ENCODE measurements around the gene DSCAML1. TPM values are rescaled to one million over a fixed set of nuclear protein-coding genes. Genes with fewer than 3 reads are reported as not detected.
"Not testable (repeated sequence)": the region's sequence is repeated elsewhere in the genome, so short reads cannot be mapped to it uniquely, and the experiment has no call there.

The DSCAML1 gene
- polyA plus RNA-seq, 2 donors: 0.04 TPM

DNA sequence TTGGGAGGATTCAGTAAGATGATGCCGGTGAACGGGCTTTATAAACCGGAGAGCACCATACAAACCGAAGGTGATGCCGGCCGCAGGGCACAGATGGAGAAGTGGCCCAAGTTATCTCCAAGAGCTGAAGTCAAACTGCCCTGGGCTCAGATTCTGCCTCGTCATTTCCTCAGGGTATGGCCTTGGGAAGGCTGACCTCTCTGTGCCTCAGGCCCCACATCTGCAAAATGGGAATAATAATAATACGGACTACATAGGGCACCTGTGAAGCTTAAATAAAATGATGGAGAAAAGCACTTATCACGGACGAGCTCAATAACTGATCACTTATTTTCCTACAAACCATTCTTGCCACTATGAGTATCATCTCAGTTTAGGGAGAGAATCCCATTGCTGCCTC, 29.9 kb downstream of the DSCAML1 start:
- Histone ChIP-seq H3K4me1 (ENCODE audit: control insufficient read depth in 2 of 2, insufficient read depth in 2 of 2, low read length in 1 of 2) (no peaks in the 10 kb centered on the region), H3K36me3 (ENCODE audit: control insufficient read depth in 2 of 2, insufficient read depth in 2 of 2, low read length in 1 of 2) (no peaks in the 10 kb centered on the region), H3K27me3 (ENCODE audit: control insufficient read depth in 1 of 2, insufficient read depth in 2 of 2, low read length in 2 of 2) (no peaks in the 10 kb centered on the region), H3K4me3 (ENCODE audit: low read depth in 1 of 2, low read length in 2 of 2) (no peak overlapping the region), H3K27ac (ENCODE audit: low read depth in 2 of 2, low read length in 1 of 2) (no peak overlapping the region), H3K9me3 (ENCODE audit: control insufficient read depth in 2 of 2, insufficient read depth in 1 of 2, low read depth in 1 of 2, low read length in 1 of 2) (no peaks in the 10 kb centered on the region)
- WGBS, 2 donors: 91% methylated on average over 10 of the region's 10 CpGs

DNA sequence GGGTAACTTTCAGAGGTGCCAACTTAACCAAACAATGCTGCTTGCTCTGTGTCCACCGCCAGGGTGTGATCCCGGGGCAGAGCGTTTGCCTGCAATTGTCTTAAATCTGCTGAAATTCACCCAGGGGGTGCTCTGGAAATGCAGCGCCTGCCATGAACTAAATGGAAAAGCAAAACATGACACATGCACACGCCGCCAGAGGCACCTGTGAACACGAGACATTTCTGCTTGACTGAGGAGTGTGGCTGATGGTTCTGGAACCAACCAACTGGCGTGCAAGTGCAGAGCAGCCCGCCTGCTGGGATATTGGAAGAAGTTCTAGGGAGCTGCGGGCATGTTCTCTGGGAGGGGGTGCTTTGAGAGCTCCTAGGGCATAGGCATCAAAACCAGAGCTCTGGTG, 30.4 kb downstream of the DSCAML1 start:
- Histone ChIP-seq H3K36me3 (ENCODE audit: control insufficient read depth in 2 of 2, insufficient read depth in 2 of 2, low read length in 1 of 2) (no peaks in the 10 kb centered on the region), H3K27me3 (ENCODE audit: control insufficient read depth in 1 of 2, insufficient read depth in 2 of 2, low read length in 2 of 2) (no peaks in the 10 kb centered on the region), H3K27ac (ENCODE audit: low read depth in 2 of 2, low read length in 1 of 2) (no peak overlapping the region), H3K4me1 (ENCODE audit: control insufficient read depth in 2 of 2, insufficient read depth in 2 of 2, low read length in 1 of 2) (no peaks in the 10 kb centered on the region), H3K4me3 (ENCODE audit: low read depth in 1 of 2, low read length in 2 of 2) (no peak overlapping the region), H3K9me3 (ENCODE audit: control insufficient read depth in 2 of 2, insufficient read depth in 1 of 2, low read depth in 1 of 2, low read length in 1 of 2) (no peaks in the 10 kb centered on the region)
- 74 to 77% methylated on average over 10 of the region's 10 CpGs for WGBS, 2 donors

GRCh38 chr11:117766026-117766425, 31.0 kb downstream of the DSCAML1 start:
- no peak overlapping the region for H3K27ac ChIP-seq (ENCODE audit: low read depth in 2 of 2, low read length in 1 of 2)
- H3K36me3 ChIP-seq (ENCODE audit: control insufficient read depth in 2 of 2, insufficient read depth in 2 of 2, low read length in 1 of 2): no peaks in the 10 kb centered on the region
- no peaks in the 10 kb centered on the region for H3K27me3 ChIP-seq (ENCODE audit: control insufficient read depth in 1 of 2, insufficient read depth in 2 of 2, low read length in 2 of 2)
- no peaks in the 10 kb centered on the region for H3K9me3 ChIP-seq (ENCODE audit: control insufficient read depth in 2 of 2, insufficient read depth in 1 of 2, low read depth in 1 of 2, low read length in 1 of 2)
- H3K4me1 ChIP-seq (ENCODE audit: control insufficient read depth in 2 of 2, insufficient read depth in 2 of 2, low read length in 1 of 2): no peaks in the 10 kb centered on the region
- no peak overlapping the region for H3K4me3 ChIP-seq (ENCODE audit: low read depth in 1 of 2, low read length in 2 of 2)
- 81 to 83% methylated on average over 9 of the region's 9 CpGs for WGBS, 2 donors

- no peak overlapping the region for H3K4me3 ChIP-seq (ENCODE audit: low read depth in 1 of 2, low read length in 2 of 2)
- 70 to 75% methylated on average over 5 of the region's 5 CpGs for WGBS, 2 donors
- no peak overlapping the region for H3K27ac ChIP-seq (ENCODE audit: low read depth in 2 of 2, low read length in 1 of 2)
- H3K27me3 ChIP-seq (ENCODE audit: control insufficient read depth in 1 of 2, insufficient read depth in 2 of 2, low read length in 2 of 2): no peaks in the 10 kb centered on the region
- no peaks in the 10 kb centered on the region for H3K9me3 ChIP-seq (ENCODE audit: control insufficient read depth in 2 of 2, insufficient read depth in 1 of 2, low read depth in 1 of 2, low read length in 1 of 2)
- H3K36me3 ChIP-seq (ENCODE audit: control insufficient read depth in 2 of 2, insufficient read depth in 2 of 2, low read length in 1 of 2): no peaks in the 10 kb centered on the region
- H3K4me1 ChIP-seq (ENCODE audit: control insufficient read depth in 2 of 2, insufficient read depth in 2 of 2, low read length in 1 of 2): no peaks in the 10 kb centered on the region
Measured at GRCh38 chr11:117765068-117765467, 31.9 kb downstream of the DSCAML1 start.

- not testable (repeated sequence) for H3K4me3 ChIP-seq (ENCODE audit: low read depth in 1 of 2, low read length in 2 of 2); H3K36me3 ChIP-seq (ENCODE audit: control insufficient read depth in 2 of 2, insufficient read depth in 2 of 2, low read length in 1 of 2); H3K9me3 ChIP-seq (ENCODE audit: control insufficient read depth in 2 of 2, insufficient read depth in 1 of 2, low read depth in 1 of 2, low read length in 1 of 2); H3K4me1 ChIP-seq (ENCODE audit: control insufficient read depth in 2 of 2, insufficient read depth in 2 of 2, low read length in 1 of 2); H3K27ac ChIP-seq (ENCODE audit: low read depth in 2 of 2, low read length in 1 of 2); H3K27me3 ChIP-seq (ENCODE audit: control insufficient read depth in 1 of 2, insufficient read depth in 2 of 2, low read length in 2 of 2)
- WGBS, 2 donors: 71% methylated on average over 5 of the region's 5 CpGs
Measured at GRCh38 chr11:117763465-117763864, 33.6 kb downstream of the DSCAML1 start.

DNA sequence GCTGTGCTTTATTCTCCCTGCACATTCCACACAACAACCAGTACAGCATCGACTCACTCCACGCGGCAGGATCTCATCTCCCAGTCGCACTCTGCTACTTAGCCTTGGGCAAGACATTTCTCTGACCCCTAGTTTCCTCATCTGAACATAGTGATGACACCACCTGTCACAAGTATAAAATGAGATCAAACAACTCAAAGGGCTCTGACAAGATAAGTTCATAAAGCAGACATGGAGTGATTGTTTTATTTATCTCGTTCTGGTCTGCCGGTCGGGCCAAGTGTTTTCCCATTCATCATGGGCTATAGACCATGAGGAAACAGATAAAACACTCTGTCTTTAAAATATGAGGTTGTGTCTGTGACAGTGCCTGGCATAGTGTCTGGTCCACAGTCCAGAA, 35.0 kb downstream of the DSCAML1 start:
- WGBS, 2 donors: 64% methylated on average over 7 of the region's 7 CpGs

GRCh38 chr11:117759305-117759704, 37.7 kb downstream of the DSCAML1 start:
- Histone ChIP-seq H3K27ac (ENCODE audit: low read depth in 2 of 2, low read length in 1 of 2) (no peak overlapping the region), H3K9me3 (ENCODE audit: control insufficient read depth in 2 of 2, insufficient read depth in 1 of 2, low read depth in 1 of 2, low read length in 1 of 2) (no peaks in the 10 kb centered on the region), H3K4me3 (ENCODE audit: low read depth in 1 of 2, low read length in 2 of 2) (no peak overlapping the region), H3K36me3 (ENCODE audit: control insufficient read depth in 2 of 2, insufficient read depth in 2 of 2, low read length in 1 of 2) (no peaks in the 10 kb centered on the region), H3K27me3 (ENCODE audit: control insufficient read depth in 1 of 2, insufficient read depth in 2 of 2, low read length in 2 of 2) (peaks cover 0 to 3% of the 10 kb centered on the region in 2 donors), H3K4me1 (ENCODE audit: control insufficient read depth in 2 of 2, insufficient read depth in 2 of 2, low read length in 1 of 2) (no peaks in the 10 kb centered on the region)
- WGBS, 2 donors: 74 to 77% methylated on average over 8 of the region's 8 CpGs

More for the DNA sequence above, 35.0 kb downstream of the DSCAML1 start:
- Histone ChIP-seq H3K36me3 (ENCODE audit: control insufficient read depth in 2 of 2, insufficient read depth in 2 of 2, low read length in 1 of 2) (no peaks in the 10 kb centered on the region), H3K4me1 (ENCODE audit: control insufficient read depth in 2 of 2, insufficient read depth in 2 of 2, low read length in 1 of 2) (no peaks in the 10 kb centered on the region), H3K4me3 (ENCODE audit: low read depth in 1 of 2, low read length in 2 of 2) (no peak overlapping the region), H3K27ac (ENCODE audit: low read depth in 2 of 2, low read length in 1 of 2) (no peak overlapping the region), H3K9me3 (ENCODE audit: control insufficient read depth in 2 of 2, insufficient read depth in 1 of 2, low read depth in 1 of 2, low read length in 1 of 2) (no peaks in the 10 kb centered on the region), H3K27me3 (ENCODE audit: control insufficient read depth in 1 of 2, insufficient read depth in 2 of 2, low read length in 2 of 2) (no peaks in the 10 kb centered on the region)

DNA sequence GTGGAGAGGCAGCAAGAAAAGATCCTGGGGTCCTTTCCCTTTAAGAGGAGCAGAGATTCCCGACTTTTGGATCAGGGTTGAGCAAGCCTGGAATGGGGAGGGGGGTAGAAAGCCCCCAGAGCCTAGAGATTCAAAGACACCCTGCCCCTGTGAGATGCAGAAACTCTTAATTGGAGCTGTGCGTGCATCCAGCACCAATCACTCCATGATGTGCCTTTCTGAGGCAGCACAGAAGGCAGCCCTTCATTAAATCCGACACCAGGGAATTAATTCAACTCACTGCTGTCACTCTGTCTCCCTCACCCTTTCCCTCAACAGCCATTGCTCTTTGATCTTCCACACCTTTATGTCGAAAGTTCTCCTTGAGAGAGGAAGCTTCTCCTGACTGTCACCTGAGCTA, 43.0 kb downstream of the DSCAML1 start:
- H3K9me3 ChIP-seq (ENCODE audit: control insufficient read depth in 2 of 2, insufficient read depth in 1 of 2, low read depth in 1 of 2, low read length in 1 of 2): peaks cover 0 to 3% of the 10 kb centered on the region in 2 donors
- no peak overlapping the region for H3K4me3 ChIP-seq (ENCODE audit: low read depth in 1 of 2, low read length in 2 of 2)
- no peaks in the 10 kb centered on the region for H3K4me1 ChIP-seq (ENCODE audit: control insufficient read depth in 2 of 2, insufficient read depth in 2 of 2, low read length in 1 of 2)
- H3K27me3 ChIP-seq (ENCODE audit: control insufficient read depth in 1 of 2, insufficient read depth in 2 of 2, low read length in 2 of 2): peaks cover 0 to 3% of the 10 kb centered on the region in 2 donors
- no peaks in the 10 kb centered on the region for H3K36me3 ChIP-seq (ENCODE audit: control insufficient read depth in 2 of 2, insufficient read depth in 2 of 2, low read length in 1 of 2)
- WGBS, 2 donors: 62 to 68% methylated on average over 4 of the region's 4 CpGs
- H3K27ac ChIP-seq (ENCODE audit: low read depth in 2 of 2, low read length in 1 of 2): no peak overlapping the region

GRCh38 chr11:117752721-117753237, 44.2 kb downstream of the DSCAML1 start:
- no peaks in the 10 kb centered on the region for H3K4me1 ChIP-seq (ENCODE audit: control insufficient read depth in 2 of 2, insufficient read depth in 2 of 2, low read length in 1 of 2)
- H3K9me3 ChIP-seq (ENCODE audit: control insufficient read depth in 2 of 2, insufficient read depth in 1 of 2, low read depth in 1 of 2, low read length in 1 of 2): peaks cover 0 to 3% of the 10 kb centered on the region in 2 donors
- H3K4me3 ChIP-seq (ENCODE audit: low read depth in 1 of 2, low read length in 2 of 2): no peak overlapping the region
- WGBS, 2 donors: 82 to 84% methylated on average over 9 of the region's 9 CpGs
- H3K36me3 ChIP-seq (ENCODE audit: control insufficient read depth in 2 of 2, insufficient read depth in 2 of 2, low read length in 1 of 2): no peaks in the 10 kb centered on the region
- H3K27me3 ChIP-seq (ENCODE audit: control insufficient read depth in 1 of 2, insufficient read depth in 2 of 2, low read length in 2 of 2): peaks cover 0 to 3% of the 10 kb centered on the region in 2 donors
- H3K27ac ChIP-seq (ENCODE audit: low read depth in 2 of 2, low read length in 1 of 2): no peak overlapping the region

DNA sequence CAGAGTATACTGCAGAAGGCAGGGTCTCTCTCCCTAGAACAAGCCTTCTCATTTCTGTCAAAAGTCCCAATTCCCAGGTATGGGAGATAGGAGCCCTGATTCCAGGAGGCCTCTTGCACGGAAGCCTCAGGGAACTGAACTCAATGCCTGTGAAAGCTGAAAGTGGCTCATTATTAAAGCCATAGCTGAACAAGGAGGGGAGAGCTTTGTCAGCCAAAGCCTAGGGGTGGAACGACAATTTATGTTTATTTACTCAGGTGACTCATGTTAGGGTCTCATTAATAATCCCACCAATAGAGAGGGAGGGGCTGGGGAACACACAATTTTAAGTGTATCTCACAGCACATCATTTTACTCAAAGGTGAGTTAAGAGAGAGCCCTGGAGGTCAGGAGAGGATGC, 44.9 kb downstream of the DSCAML1 start:
- Histone ChIP-seq H3K27me3 (ENCODE audit: control insufficient read depth in 1 of 2, insufficient read depth in 2 of 2, low read length in 2 of 2) (peaks cover 0 to 3% of the 10 kb centered on the region in 2 donors), H3K27ac (ENCODE audit: low read depth in 2 of 2, low read length in 1 of 2) (no peak overlapping the region), H3K4me1 (ENCODE audit: control insufficient read depth in 2 of 2, insufficient read depth in 2 of 2, low read length in 1 of 2) (no peaks in the 10 kb centered on the region), H3K4me3 (ENCODE audit: low read depth in 1 of 2, low read length in 2 of 2) (no peak overlapping the region), H3K36me3 (ENCODE audit: control insufficient read depth in 2 of 2, insufficient read depth in 2 of 2, low read length in 1 of 2) (no peaks in the 10 kb centered on the region), H3K9me3 (ENCODE audit: control insufficient read depth in 2 of 2, insufficient read depth in 1 of 2, low read depth in 1 of 2, low read length in 1 of 2) (peaks cover 0 to 3% of the 10 kb centered on the region in 2 donors)
- 58 to 69% methylated on average over 2 of the region's 2 CpGs for WGBS, 2 donors

All from esophagus (tissue), 2 donors.